HG03469 (cell line): ENCODE measurements around the gene EIF3CL.
"Not testable (repeated sequence)": the region's sequence is repeated elsewhere in the genome, so short reads cannot be mapped to it uniquely, and the experiment has no call there.

Experiments
- ATAC-seq: cut with Tn5 transposase; IDR thresholded peaks from one replicate; pipeline ENCODE4 v1.9.1; 2021; ENCODE audit warnings: mild to moderate bottlenecking, moderate library complexity, moderate number of reproducible peaks; ENCODE audit not compliant: unreplicated experiment

EIF3CL gene, protein sequence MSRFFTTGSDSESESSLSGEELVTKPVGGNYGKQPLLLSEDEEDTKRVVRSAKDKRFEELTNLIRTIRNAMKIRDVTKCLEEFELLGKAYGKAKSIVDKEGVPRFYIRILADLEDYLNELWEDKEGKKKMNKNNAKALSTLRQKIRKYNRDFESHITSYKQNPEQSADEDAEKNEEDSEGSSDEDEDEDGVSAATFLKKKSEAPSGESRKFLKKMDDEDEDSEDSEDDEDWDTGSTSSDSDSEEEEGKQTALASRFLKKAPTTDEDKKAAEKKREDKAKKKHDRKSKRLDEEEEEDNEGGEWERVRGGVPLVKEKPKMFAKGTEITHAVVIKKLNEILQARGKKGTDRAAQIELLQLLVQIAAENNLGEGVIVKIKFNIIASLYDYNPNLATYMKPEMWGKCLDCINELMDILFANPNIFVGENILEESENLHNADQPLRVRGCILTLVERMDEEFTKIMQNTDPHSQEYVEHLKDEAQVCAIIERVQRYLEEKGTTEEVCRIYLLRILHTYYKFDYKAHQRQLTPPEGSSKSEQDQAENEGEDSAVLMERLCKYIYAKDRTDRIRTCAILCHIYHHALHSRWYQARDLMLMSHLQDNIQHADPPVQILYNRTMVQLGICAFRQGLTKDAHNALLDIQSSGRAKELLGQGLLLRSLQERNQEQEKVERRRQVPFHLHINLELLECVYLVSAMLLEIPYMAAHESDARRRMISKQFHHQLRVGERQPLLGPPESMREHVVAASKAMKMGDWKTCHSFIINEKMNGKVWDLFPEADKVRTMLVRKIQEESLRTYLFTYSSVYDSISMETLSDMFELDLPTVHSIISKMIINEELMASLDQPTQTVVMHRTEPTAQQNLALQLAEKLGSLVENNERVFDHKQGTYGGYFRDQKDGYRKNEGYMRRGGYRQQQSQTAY

DNA sequence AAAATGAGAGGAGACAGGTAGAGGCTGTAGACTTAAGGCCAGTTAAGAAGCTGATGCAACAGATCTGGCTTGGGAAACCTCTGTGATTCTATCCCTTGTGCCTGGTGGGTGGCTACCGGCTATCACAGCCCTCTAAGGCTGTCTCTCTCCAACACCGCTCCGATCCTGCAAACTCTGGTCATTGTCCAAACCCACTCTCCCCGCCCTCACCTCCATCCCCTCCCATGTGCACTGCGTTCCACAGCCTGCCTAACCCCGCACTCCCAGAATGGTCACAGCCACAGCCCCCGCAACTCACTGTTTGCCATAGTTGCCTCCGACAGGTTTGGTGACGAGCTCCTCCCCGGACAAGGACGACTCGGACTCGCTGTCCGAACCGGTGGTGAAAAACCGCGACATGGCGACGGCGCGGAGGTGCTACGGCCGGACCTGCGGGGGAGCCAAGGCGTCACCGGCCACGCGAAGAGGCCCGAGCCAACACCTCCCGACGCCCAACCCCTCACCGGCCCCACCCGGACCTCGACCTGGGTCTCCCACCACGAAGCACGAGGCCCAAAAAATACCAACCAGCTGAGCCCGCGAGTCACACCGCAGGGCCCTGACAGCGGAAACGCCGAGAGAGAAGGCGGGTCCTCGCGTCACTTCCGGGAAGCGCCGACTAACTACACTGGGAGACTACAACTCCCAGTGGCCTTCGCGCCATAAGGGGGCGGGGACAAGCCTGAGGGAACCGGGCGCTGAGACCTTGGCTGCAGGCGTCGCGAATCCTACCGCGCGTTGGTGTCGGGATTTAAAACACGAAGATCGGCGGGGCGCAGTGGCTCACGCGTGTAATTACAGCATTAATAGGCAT is at the start of gene EIF3CL:
Gene EIF3CL, minus strand, starts transcription at position 622 of the 853 bp plus-strand sequence. Its CDS starts 223 bp downstream, at position 399.
- peak; percentile 90 for ATAC-seq

DNA sequence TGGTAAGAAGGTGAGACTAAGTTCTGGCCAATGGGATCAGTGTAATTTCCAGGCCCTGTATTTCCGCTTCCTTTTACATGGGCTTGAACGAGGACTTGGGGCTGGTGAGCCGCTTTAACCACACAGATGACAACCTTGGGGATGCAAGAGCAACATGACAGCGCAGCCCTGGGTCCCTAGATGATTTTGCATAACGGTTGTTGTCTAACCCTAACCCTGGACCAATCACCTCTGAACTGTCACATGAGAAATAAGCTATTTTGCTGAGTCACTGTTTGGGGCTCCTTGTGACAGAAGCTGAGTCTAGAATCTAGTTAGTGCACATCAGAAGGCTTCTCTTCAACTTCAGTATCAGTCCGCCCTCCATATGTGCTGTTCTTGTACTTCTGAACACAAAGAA is 43.4 kb upstream of the EIF3CL start:
- ATAC-seq: not testable (repeated sequence)

DNA sequence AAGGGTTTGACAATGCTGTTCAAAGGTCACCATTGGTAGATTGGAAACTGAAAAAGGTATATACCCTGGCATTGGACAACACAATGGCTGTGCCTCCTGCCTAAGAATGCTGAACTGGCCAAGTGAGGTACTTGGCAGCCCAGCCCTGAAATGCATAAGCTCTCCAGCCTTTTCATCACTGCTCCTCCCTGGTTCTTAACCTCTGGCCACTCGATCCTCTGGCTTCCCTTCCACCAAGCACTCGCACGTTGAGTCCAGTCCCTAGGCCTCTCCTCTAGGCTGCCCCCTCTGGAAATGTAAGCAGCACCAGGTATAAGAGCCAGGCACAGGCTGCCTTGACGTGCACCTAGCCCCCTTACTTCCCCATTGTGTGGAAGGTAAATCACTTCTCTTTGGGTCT is 42.7 kb upstream of the EIF3CL start:
- ATAC-seq: not testable (repeated sequence)

DNA sequence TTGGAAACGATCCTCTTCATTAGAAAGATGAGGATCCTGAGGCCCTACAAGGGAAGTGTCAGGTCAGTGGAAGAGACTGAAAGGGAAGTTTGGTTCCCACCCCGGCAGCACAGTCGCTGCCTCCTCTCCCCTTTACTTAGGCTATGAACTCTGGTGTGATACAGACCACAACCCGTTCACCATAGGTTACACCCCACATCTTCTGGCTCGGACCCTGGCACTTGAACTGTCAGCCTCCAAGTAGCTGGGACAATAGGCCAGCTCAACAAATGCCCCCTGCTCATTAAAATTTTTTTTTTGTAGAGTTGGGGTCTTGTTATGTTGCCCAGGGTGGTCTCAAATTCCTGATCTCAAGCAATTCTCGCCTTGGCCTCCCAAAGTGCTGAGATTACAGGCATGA is 40.3 kb upstream of the EIF3CL start:
- not testable (repeated sequence) for ATAC-seq

DNA sequence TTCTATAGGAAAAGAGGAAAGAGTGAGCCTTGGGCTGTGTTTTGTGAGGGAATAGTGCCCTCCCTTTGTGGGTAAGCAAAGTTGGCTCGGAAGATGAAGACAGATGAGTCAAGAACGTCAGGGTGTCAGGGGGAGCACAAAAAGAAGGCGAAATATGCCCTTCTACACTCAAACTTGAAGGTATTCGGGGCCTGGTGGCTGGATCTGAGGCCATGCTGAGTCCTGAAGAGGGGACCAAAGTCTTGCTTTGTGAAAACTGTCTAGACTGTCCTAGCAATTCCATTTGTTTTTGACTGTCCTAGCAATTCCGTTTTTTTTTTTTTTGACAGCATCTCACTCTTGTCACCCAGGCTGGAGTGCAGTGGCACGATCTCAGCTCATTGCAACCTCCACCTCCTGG is 35.3 kb upstream of the EIF3CL start:
- not testable (repeated sequence) for ATAC-seq

DNA sequence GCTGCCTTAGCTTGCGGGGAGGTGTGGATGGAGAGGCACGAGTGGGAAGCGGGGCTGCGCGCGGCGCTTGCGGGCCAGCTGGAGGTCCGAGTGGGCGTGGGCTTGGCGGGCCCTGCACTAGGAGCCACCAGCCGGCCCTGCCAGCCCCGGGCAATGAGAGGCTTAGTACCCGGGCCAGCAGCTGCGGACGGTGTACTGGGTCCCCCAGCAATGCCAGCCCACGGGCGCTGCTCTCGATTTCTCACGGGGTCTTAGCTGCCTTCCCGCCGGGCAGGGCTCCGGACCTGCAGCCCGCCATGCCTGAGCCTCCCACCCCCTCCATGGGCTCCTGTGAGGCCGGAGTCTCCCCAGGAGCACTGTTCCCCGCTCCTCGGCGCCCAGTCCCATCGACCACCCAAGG is 31.7 kb upstream of the EIF3CL start:
- ATAC-seq: not testable (repeated sequence)

DNA sequence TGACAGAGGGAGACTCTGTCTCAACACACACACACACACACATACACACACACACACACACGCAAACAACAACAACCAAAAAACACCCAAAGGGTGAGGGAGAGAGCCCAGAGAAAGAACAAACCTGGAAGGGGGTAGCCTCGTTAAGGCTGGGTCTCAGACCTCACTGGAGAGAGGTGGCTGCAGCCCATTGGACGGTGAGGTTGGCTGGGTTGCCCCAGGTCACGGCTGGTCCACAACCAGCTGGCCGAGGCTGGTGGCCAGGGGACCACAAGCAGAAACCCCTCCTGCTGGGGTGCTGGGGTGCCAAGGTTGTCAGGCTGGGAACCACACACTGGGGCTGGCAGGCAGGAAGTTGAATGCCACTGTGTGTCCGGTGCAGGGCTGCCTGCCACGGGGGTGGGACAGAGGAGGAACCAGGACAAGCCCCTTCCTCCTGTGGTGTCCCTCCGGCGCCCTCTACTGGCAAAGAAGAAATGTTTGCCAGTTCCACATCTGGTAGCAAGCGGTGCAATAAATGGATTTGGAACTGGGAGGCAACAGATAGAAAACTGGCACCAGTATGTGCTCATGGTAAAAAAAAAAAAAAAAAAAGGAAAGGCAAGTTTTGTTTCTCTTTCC is 22.5 kb upstream of the EIF3CL start:
- peak; percentile 48 for ATAC-seq

DNA sequence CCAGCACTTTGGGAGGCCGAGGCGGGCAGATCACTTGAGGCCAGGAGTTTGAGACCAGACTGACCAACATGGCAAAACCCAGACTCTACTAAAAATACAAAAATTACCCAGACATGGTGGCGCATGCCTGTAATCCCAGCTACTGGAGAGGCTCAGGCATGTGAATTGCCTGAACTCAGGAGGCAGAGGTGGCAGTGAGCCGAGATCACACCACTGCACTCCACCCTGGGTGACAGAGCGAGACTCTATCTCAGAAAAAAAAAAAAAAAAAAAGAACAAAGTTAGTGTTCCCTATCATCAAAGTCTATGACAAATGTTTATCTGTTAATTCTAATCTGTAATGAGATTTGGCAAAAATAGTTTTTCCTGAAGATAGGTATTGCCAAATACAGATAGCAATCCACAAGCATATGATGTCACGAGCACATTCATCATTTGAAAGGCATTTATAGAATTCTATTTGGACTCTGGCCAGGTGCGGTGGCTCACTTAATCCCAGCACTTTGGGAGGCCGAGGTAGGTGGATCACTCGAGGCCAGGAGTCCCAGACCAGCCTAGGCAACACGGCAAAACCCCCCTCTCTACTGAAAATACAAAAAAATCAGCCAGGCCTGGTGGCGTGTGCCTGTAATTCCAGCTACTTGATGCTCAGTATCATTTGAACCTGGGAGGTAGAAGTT is 17.6 kb upstream of the EIF3CL start:
- ATAC-seq: not testable (repeated sequence)

DNA sequence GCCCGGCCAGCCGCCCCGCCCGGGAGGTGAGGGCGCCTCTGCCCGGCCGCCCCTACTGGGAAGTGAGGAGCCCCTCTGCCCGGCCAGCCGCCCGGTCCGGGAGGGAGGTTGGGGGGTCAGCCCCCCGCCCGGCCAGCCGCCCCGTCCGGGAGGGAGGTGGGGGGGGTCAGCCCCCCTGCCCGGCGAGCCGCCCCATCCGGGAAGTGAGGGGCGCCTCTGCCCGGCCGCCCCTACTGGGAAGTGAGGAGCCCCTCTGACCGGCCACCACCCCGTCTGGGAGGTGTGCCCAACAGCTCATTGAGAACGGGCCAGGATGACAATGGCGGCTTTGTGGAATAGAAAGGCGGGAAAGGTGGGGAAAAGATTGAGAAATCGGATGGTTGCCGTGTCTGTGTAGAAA is 13.4 kb upstream of the EIF3CL start:
- not testable (repeated sequence) for ATAC-seq

DNA sequence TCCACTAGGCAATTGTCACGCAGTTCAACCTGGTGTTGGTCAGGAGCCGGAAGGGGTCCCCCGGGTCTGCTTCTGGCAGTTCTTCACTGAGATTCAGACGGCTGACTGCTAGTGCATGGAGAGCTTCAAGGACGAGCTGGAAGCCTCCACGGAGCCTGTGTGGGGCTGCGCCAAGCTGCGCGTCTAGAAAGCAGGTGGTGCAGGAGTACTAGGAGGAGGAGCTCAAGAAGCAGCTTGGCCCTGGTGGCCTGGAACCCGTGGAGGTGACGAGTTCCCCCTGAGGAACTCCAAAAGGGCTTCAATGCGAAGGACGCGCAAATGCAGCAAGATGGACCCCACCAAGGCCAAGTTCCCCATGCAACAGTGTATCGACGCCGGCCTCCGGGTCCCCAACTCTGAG is 10.9 kb upstream of the EIF3CL start:
- not testable (repeated sequence) for ATAC-seq

DNA sequence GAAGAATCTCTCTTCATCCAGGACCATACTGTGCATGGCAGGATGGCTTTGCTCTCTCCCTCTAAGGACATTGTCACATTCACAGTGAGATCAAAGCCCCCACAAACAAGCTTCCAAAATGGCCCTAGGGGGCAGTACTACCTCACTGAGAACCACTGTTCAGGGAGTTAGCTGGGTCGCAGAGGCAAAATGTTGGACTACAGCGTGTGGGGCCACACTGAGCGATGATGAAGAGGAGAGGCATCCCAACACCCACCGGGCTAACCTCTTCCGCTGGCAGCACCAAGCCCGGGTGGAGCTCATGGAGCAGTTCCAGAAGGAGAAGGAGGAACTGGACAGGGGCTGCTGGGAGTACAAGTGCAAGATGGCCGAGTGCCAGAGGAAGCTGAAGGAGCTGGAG is 9.9 kb upstream of the EIF3CL start:
- ATAC-seq: not testable (repeated sequence)

DNA sequence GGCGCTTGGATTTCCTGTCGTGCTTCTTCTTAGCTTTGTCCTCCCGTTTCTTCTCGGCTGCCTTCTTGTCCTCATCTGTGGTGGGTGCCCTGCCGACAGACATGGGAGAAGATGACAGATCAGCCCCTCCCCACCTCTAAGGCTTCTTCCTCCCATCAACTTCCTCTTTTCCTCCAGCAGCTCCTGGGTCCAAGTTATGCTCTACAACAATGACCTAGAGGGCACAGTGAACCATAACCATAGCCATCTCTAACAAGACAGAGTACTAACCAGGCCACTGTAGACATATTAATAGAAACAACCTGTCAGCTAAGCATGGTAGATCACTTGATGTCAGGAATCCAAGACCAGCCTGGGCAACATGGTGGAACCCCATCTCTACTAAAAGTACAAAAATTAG is 11.6 kb downstream of the EIF3CL start:
- not testable (repeated sequence) for ATAC-seq

DNA sequence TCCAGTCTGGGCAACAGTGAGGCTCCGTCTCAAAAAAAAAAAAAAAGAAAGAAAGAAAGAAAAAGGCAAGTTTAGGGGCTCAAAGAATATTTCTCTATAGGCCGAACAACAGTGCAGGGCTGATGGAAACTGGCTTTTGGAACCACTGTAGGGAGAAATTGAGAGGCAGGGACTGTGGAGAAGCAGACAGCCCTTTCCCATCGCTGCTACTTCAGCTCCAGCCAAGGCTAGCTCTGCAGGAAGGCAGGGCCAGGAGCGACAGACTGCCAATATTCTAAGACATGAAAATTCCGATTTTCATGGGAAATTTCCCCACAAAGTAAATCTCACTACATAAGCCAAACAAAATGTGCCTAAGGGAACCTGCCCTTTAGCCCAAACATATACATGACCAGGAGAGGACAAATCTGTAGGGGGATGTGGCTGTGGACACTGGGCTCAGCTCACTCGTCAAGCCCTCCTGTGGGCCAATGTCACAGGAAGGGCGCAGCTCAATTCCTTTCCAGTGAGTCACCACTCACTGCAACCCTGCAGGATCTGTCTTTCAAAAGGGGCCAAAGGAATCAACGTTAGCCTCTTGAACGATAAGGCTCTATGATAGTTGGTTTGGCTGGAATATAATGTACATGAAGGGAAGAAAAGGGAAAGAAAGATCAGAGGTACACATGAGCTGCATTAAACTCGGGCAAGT is 21.3 kb downstream of the EIF3CL start:
- ATAC-seq: not testable (repeated sequence)

DNA sequence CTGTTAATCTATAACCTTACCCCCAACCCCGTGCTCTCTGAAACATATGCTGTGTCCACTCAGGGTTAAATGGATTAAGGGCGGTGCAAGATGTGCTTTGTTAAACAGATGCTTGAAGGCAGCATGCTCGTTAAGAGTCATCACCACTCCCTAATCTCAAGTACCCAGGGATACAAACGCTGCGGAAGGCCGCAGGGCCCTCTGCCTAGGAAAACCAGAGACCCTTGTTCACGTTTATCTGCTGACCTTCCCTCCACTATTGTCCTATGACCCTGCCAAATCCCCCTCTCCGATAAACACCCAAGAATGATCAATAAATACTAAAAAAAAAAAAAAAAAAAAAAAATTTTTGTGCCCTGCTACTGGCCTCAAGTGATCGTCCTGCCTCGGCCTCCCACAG is 25.8 kb downstream of the EIF3CL start:
- ATAC-seq: not testable (repeated sequence)

DNA sequence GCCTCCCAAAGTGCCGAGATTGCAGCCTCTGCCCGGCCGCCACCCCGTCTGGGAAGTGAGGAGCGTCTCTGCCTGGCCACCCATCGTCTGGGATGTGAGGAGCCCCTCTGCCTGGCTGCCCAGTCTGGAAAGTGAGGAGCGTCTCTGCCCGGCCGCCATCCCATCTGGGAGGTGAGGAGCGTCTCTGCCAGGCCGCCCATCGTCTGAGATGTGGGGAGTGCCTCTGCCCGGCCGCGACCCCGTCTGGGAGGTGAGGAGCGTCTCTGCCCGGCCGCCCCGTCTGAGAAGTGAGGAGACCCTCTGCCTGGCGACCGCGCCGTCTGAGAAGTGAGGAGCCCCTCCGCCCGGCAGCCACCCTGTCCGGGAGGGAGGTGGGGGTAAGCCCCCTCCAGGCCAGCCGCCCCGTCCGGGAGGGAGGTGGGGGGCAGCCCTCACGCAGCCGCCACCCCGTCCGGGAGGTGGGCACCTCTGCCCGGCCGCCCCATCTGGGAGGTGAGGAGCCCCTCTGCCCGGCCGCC is 26.5 kb downstream of the EIF3CL start:
- not testable (repeated sequence) for ATAC-seq

DNA sequence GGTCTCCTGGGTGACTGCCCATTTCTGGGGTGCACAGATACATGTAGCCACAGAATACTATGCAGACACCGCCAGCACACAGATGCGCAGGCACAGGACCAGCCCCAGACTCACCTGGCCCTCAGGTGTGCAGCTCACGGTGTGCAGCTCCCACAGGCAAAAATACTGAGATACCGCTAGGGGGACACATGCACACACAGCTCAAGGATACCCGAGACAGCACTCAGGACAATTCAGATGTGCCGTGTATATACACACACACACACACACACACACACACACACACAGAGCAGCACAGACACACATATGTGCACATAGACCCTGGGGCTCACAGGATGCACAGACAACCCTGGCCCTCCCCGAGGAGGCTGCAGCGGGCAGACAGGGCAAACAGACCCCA is 28.5 kb downstream of the EIF3CL start:
- ATAC-seq: not testable (repeated sequence)

DNA sequence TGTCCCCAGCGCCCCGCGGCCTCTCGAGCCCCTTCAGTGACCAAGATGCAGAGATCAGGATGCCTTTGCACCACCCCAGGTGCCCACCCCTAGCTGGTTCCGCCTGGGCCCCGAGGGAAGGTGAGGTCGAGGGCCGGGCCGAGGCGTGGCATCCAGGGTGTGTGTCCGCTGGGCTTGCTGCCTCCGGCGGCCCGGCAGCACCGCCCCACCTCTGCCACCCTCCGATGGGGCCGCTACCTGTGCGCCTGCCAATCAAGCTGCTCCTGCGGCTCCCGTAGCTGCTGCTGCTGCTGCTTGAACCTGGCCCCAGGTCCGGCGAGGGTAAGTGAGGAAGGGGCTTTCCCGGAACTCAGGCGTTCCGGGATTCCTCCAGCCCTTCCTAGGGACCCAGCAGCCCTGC is 29.4 kb downstream of the EIF3CL start:
- not testable (repeated sequence) for ATAC-seq

DNA sequence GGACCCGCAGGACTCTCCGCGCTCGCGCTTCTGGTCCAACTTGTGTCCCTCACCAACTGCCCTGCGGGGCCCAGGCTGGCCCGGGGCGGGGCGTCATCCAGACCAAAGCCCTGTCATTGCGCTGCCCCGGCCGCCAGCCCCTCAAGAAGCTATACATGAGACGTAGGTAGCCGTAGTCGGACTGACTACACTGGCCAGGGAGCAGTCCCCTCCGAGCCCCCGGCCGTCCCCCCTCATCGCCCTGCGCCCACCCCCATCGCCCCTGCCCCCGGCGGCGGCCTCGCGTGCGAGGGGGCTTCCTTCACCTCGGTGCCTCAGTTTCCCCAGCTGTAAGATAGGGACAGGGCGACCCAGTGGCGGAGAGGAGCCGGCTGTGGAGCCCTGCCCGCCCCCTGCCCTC is 35.7 kb downstream of the EIF3CL start:
- not testable (repeated sequence) for ATAC-seq
